GM04504 (cell line): ENCODE data around the gene DOCK6.

Experiments
- DNase-seq: peaks from one replicate; pipeline ENCODE4 v3.0.0-alpha.2; 2012; ENCODE audit warnings: low read depth

The DOCK6 gene

GRCh38 chr19:11261971-11262839 lies at the start of gene DOCK6:
TSS of gene DOCK6 (minus strand) at chr19:11262524. CDS start at chr19:11262440, 84 bp downstream.
- no peak for DNase-seq

- no peak for DNase-seq
Observed at GRCh38 chr19:11306337-11306736, 44.0 kb upstream of the DOCK6 start.

- DNase-seq, result no peak
Observed at GRCh38 chr19:11304936-11305335, 42.6 kb upstream of the DOCK6 start.

GRCh38 chr19:11300811-11301120 lies 38.4 kb upstream of the DOCK6 start:
- no peak for DNase-seq

GRCh38 chr19:11299946-11300810 lies 37.9 kb upstream of the DOCK6 start:
- no peak for DNase-seq

- DNase-seq, result no peak
Observed at GRCh38 chr19:11296264-11296663, 33.9 kb upstream of the DOCK6 start.

- no peak for DNase-seq
Observed at GRCh38 chr19:11295665-11296245, 33.4 kb upstream of the DOCK6 start, which contains the start of gene TSPAN16. TSS of gene TSPAN16 (plus strand) at chr19:11296160. CDS start at chr19:11296298, 138 bp downstream.

GRCh38 chr19:11295180-11295579 lies 32.9 kb upstream of the DOCK6 start:
- DNase-seq, result no peak

- DNase-seq, result peak; percentile 82
Observed at GRCh38 chr19:11293433-11294389, 31.4 kb upstream of the DOCK6 start.

- DNase-seq, result no peak
Observed at GRCh38 chr19:11291991-11292390, 29.7 kb upstream of the DOCK6 start.

- no peak for DNase-seq
Observed at GRCh38 chr19:11291415-11291814, 29.1 kb upstream of the DOCK6 start.

GRCh38 chr19:11290256-11290655 lies 27.9 kb upstream of the DOCK6 start:
- DNase-seq, result no peak

- DNase-seq, result no peak
Observed at GRCh38 chr19:11288349-11288748, 26.0 kb upstream of the DOCK6 start.

GRCh38 chr19:11286312-11286974 lies 24.1 kb upstream of the DOCK6 start:
- DNase-seq, result no peak

- no peak for DNase-seq
Observed at GRCh38 chr19:11284515-11284914, 22.2 kb upstream of the DOCK6 start.

GRCh38 chr19:11281356-11282049 lies 19.2 kb upstream of the DOCK6 start:
- DNase-seq, result no peak

GRCh38 chr19:11279505-11280236 lies 17.3 kb upstream of the DOCK6 start:
- no peak for DNase-seq

GRCh38 chr19:11278670-11279069 lies 16.3 kb upstream of the DOCK6 start:
- no peak for DNase-seq

GRCh38 chr19:11274533-11275086 lies 12.3 kb upstream of the DOCK6 start:
- DNase-seq, result no peak
